GM12891 (cell line): ENCODE data around the gene DMC1.

Experiments used
- POLR2A ChIP-seq: IDR thresholded peaks from 2 replicates; pipeline ENCODE4 v1.6.1; 2011; ENCODE audit warnings: low read depth, low read length, control low read depth
- POU2F2 ChIP-seq: IDR thresholded peaks from 2 replicates; pipeline ENCODE4 v1.6.1; 2011; ENCODE audit warnings: low read depth, mild to moderate bottlenecking, control low read depth, low read length, moderate library complexity

GRCh38 chr22:38524429-38524828 is 45.6 kb downstream of the DMC1 start:
- TF ChIP-seq POLR2A (no peak), POU2F2 (no peak)
